DOHH2 (cell line): ENCODE measurements around the gene SCAF11.

Experiments used
- H3F3A ChIP-seq: fragments of 200-600 bp; sonication (generic), shearing (Covaris generic); 2 replicates; pipeline ENCODE4 v1.6.0; 2016; ENCODE audit warnings: antibody characterized with exemption, mild to moderate bottlenecking; ENCODE audit not compliant: control insufficient read depth, insufficient read depth
- H3K27ac ChIP-seq: fragments of 200-600 bp; sonication (generic); 2 replicates; pipeline ENCODE4 v1.5.1; 2014; ENCODE audit warnings: low read depth, mild to moderate bottlenecking, low read length, moderate library complexity
- H3K27me3 ChIP-seq: fragments of 200-600 bp; sonication (generic); 2 replicates; pipeline ENCODE4 v1.6.1; 2014; ENCODE audit warnings: mild to moderate bottlenecking, low read length, mixed read lengths; ENCODE audit not compliant: control insufficient read depth
- H3K36me3 ChIP-seq: fragments of 200-600 bp; sonication (generic); 2 replicates; pipeline ENCODE4 v1.6.1; 2014; ENCODE audit warnings: mild to moderate bottlenecking, low read length, moderate library complexity, mixed read lengths; ENCODE audit not compliant: control insufficient read depth
- H3K4me1 ChIP-seq: fragments of 200-600 bp; sonication (generic); 2 replicates; pipeline ENCODE4 v1.6.1; 2014; ENCODE audit warnings: mild to moderate bottlenecking, low read length, mixed read lengths; ENCODE audit not compliant: control insufficient read depth
- H3K4me2 ChIP-seq: fragments of 200-600 bp; sonication (generic); 2 replicates; pipeline ENCODE4 v1.6.0; 2014; ENCODE audit warnings: mild to moderate bottlenecking, low read length, moderate library complexity
- H3K4me3 ChIP-seq: fragments of 200-600 bp; sonication (generic); 2 replicates; pipeline ENCODE4 v1.5.1; 2014; ENCODE audit warnings: mild to moderate bottlenecking, low read length, mixed read lengths
- H3K79me2 ChIP-seq: fragments of 200-600 bp; sonication (generic); 2 replicates; pipeline ENCODE4 v1.6.1; 2014; ENCODE audit warnings: mild to moderate bottlenecking, low read length, mixed read lengths; ENCODE audit not compliant: control insufficient read depth
- H3K9me2 ChIP-seq: fragments of 200-600 bp; sonication (generic); replicated peaks from 2 replicates; pipeline ENCODE4 v1.6.1; 2014; ENCODE audit warnings: mild to moderate bottlenecking, low read length, mixed read lengths; ENCODE audit not compliant: control insufficient read depth
- H3K9me3 ChIP-seq: fragments of 200-600 bp; sonication (generic); 2 replicates; pipeline ENCODE4 v1.6.1; 2014; ENCODE audit warnings: antibody characterized with exemption, low read length, mixed read lengths; ENCODE audit not compliant: control insufficient read depth, insufficient read depth
- H4K20me1 ChIP-seq: fragments of 200-600 bp; sonication (generic); 2 replicates; pipeline ENCODE4 v1.6.0; 2014; ENCODE audit warnings: low read depth, mild to moderate bottlenecking, antibody characterized with exemption, low read length, moderate library complexity; ENCODE audit not compliant: control insufficient read depth, insufficient read depth
- EZH2phosphoT487 ChIP-seq: fragments of 200-600 bp; sonication (generic); IDR thresholded peaks from 2 replicates; pipeline ENCODE4 v1.6.1; 2017; ENCODE audit warnings: borderline replicate concordance, mild to moderate bottlenecking, antibody characterized with exemption, low read length, moderate library complexity, mixed read lengths
- TF ChIP-seq, protein P1 (sequence below): fragments of 200-600 bp; sonication (generic); IDR thresholded peaks from one replicate; pipeline ENCODE4 v1.5.1; 2014; ENCODE audit warnings: antibody characterized with exemption, mild to moderate bottlenecking, low read depth, low read length; ENCODE audit not compliant: poor library complexity, severe bottlenecking

Gene SCAF11

DNA sequence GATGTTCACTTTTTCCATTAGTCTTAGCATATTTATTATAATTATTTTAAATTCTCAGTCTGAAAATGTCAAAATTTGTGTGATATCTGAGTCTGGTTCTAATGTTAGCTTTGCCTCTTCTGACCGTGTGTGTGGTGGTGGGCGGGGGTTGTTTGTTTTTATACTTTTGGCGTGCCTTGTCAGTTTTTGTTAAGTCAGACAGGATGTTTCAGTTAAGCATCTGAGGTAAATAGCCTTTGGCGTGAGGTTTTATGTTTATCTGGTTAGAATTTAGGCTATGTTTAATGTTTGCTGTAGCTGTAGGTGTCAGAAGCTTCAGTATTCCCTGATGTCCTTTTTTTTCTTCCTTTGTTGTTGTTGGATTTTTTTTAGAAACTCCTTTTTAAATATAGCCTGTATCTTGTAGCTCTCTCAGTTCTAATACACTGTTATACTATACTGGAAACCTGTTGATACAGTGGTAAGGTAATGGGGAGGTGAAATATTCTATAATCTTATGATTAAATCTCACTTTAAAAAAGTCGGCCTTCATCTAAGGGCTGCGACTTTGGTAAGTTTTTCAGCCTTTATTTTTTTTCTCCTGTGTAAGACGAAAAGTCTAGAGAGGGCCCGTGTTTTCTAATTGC is 111.6 kb downstream of the SCAF11 start:
- no peak overlapping the region for H3K4me3 ChIP-seq
- no peak overlapping the region for H3K4me2 ChIP-seq

DNA sequence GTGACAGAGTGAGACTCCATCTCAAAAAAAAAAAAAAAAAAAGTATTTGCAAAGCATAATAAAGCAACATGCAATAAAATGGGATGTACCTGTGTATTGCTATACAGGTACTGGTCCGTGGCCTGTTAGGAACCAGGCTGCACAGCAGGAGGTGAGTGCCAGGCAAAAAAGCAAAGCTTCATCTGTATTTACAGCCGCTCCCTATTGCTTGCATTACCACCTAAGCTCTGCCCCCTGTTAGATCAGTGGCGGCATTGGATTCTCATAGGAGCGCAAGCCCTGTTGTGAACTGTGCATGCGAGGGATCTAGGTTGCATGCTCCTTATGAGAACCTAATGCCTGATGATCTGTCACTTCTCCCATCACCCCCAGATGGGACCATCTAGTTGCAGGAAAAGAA is 113.3 kb downstream of the SCAF11 start:
- no peak overlapping the region for H3K27ac ChIP-seq
- no peaks in the 10 kb centered on the region for H3K27me3 ChIP-seq
- H3K4me3 ChIP-seq = no peak overlapping the region
- H3K4me2 ChIP-seq = no peak overlapping the region
- H3K4me1 ChIP-seq = no peaks in the 10 kb centered on the region
- no peaks in the 10 kb centered on the region for H3K9me3 ChIP-seq
- no peaks in the 10 kb centered on the region for H4K20me1 ChIP-seq
- peaks cover 74% of the 10 kb centered on the region for H3K36me3 ChIP-seq
- no peaks in the 10 kb centered on the region for H3K79me2 ChIP-seq
- TF ChIP-seq EZH2phosphoT487 = no peak
- TF ChIP-seq, protein P1, sequence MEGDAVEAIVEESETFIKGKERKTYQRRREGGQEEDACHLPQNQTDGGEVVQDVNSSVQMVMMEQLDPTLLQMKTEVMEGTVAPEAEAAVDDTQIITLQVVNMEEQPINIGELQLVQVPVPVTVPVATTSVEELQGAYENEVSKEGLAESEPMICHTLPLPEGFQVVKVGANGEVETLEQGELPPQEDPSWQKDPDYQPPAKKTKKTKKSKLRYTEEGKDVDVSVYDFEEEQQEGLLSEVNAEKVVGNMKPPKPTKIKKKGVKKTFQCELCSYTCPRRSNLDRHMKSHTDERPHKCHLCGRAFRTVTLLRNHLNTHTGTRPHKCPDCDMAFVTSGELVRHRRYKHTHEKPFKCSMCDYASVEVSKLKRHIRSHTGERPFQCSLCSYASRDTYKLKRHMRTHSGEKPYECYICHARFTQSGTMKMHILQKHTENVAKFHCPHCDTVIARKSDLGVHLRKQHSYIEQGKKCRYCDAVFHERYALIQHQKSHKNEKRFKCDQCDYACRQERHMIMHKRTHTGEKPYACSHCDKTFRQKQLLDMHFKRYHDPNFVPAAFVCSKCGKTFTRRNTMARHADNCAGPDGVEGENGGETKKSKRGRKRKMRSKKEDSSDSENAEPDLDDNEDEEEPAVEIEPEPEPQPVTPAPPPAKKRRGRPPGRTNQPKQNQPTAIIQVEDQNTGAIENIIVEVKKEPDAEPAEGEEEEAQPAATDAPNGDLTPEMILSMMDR = no peak
- H3K9me2 ChIP-seq = no peaks in the 10 kb centered on the region
- H3F3A ChIP-seq = no peaks in the 10 kb centered on the region

More for the DNA sequence above, 111.6 kb downstream of the SCAF11 start:
- Histone ChIP-seq H3F3A (no peaks in the 10 kb centered on the region), H3K27ac (no peak overlapping the region), H3K36me3 (peaks cover 68% of the 10 kb centered on the region), H3K79me2 (no peaks in the 10 kb centered on the region), H3K9me2 (no peaks in the 10 kb centered on the region), H3K4me1 (no peaks in the 10 kb centered on the region), H4K20me1 (no peaks in the 10 kb centered on the region), H3K27me3 (no peaks in the 10 kb centered on the region), H3K9me3 (0 out of 2 replicates have a peak, but pooled peaks cover 2% of the 10 kb centered on the region)
- TF ChIP-seq EZH2phosphoT487 = no peak
- TF ChIP-seq, protein P1 = no peak

- TF ChIP-seq, protein P1 = no peak
- no peak for TF ChIP-seq EZH2phosphoT487
Measured at GRCh38 chr12:45872446-45872845, 117.9 kb downstream of the SCAF11 start.

More at GRCh38 chr12:45872446-45872845, 117.9 kb downstream of the SCAF11 start:
- H3K79me2 ChIP-seq = no peaks in the 10 kb centered on the region
- no peaks in the 10 kb centered on the region for H3K4me1 ChIP-seq
- H3F3A ChIP-seq = no peaks in the 10 kb centered on the region
- H3K9me2 ChIP-seq = no peaks in the 10 kb centered on the region
- no peaks in the 10 kb centered on the region for H3K9me3 ChIP-seq
- no peak overlapping the region for H3K4me2 ChIP-seq
- no peaks in the 10 kb centered on the region for H4K20me1 ChIP-seq
- H3K27ac ChIP-seq = no peak overlapping the region
- H3K36me3 ChIP-seq = peaks cover 56% of the 10 kb centered on the region
- H3K4me3 ChIP-seq = no peak overlapping the region
- no peaks in the 10 kb centered on the region for H3K27me3 ChIP-seq
